Measurements from ENCODE around the gene VOPP1. TPM values are rescaled to one million over a fixed set of nuclear protein-coding genes. Genes with fewer than 3 reads are reported as not detected.

The VOPP1 gene
- total and polyA plus RNA-seq, 9 of the 15 experiments (the other 6 are each of a cell fraction or from before 2014, with no cell fraction given), result 8.2 to 45.8 (median 31.2) TPM

- no peak for TF ChIP-seq SREBF2 (CRISPR knock-in tag; IDR thresholded peaks at IDR 0.05)
- TF ChIP-seq SMARCE1 (IDR thresholded peaks at IDR 0.05), result no peak
- no peak for TF ChIP-seq ZNF217 (CRISPR knock-in tag; IDR thresholded peaks at IDR 0.05)
- no peak for TF ChIP-seq ZKSCAN3 (CRISPR knock-in tag; IDR thresholded peaks at IDR 0.05)
- TF ChIP-seq MLX (CRISPR knock-in tag; conservative IDR thresholded peaks at IDR 0.05), result no peak
- no peak for TF ChIP-seq RAD51 (IDR thresholded peaks at IDR 0.05; ENCODE audit: borderline replicate concordance, low read depth)
- TF ChIP-seq SP2 (IDR thresholded peaks at IDR 0.05; ENCODE audit: extremely low read depth, low read depth, low read length, poor library complexity, severe bottlenecking), result no peak
These were observed 74.2 kb downstream of the VOPP1 start (continued) for GRCh38 chr7:55498142-55498541.

- no peak overlapping the region for H3K27ac ChIP-seq (ENCODE audit: extremely low read depth, low read depth, low read length)
- no peak overlapping the region for H3K4me2 ChIP-seq (ENCODE audit: insufficient read depth, low read length)
- 100% methylated on average over 5 of the region's 7 CpGs for WGBS (ENCODE audit: insufficient coverage, low coverage, missing lambda C conversion rate)
- no peak overlapping the region for H2AFZ ChIP-seq (ENCODE audit: low read depth, low read length)
- H3K4me3 ChIP-seq, result no peak overlapping the region
- ChIA-PET POLR2A (no interaction called here), CTCF (ENCODE audit: low intra/inter-chr PET ratio) (no interaction called here)
- no peaks in the 10 kb centered on the region for H3K27me3 ChIP-seq (ENCODE audit: control insufficient read depth in 2 of 2, insufficient read depth in 2 of 2, low read length in 2 of 2)
- BruUV-seq (replicated peaks), result no TSS peak
- ATAC-seq (no peak), FAIRE-seq (no peak), DNase-seq (ENCODE audit: extremely low read depth in 1 of 4, low spot score in 3 of 4) (no peak)
- no peak overlapping the region for H3K9ac ChIP-seq (ENCODE audit: insufficient read depth in 1 of 2, low read depth in 2 of 2, low read length in 2 of 2)
- no peaks in the 10 kb centered on the region for H3K79me2 ChIP-seq (ENCODE audit: control insufficient read depth, insufficient read depth, low read length)
- no peaks in the 10 kb centered on the region for H3K9me3 ChIP-seq (replicated peaks; ENCODE audit: control insufficient read depth, insufficient read depth, low read depth, low read length)
- intact Hi-C loops (cut with micrococcal nuclease), result no loop called here
- in situ Hi-C loops (cut with MboI), result no loop called here
- H3K36me3 ChIP-seq (ENCODE audit: control insufficient read depth, insufficient read depth, low read length), result 0 out of 3 replicates have a peak, but pooled peaks cover 3% of the 10 kb centered on the region
- H3K4me1 ChIP-seq (replicated peaks in 1 of 2; ENCODE audit: control insufficient read depth in 2 of 2, insufficient read depth in 2 of 2, low read length in 2 of 2), result no peaks in the 10 kb centered on the region
- H3K9me1 ChIP-seq (ENCODE audit: control insufficient read depth, insufficient read depth, low read length), result no peaks in the 10 kb centered on the region
- peaks cover 4% of the 10 kb centered on the region for H4K20me1 ChIP-seq (replicated peaks; ENCODE audit: control insufficient read depth, insufficient read depth, low read length)
- TF ChIP-seq RBM15 (IDR thresholded peaks at IDR 0.05; ENCODE audit: insufficient read depth, low read length) (no peak), PTRF (tag; IDR thresholded peaks at IDR 0.05) (no peak), TCF7 (IDR thresholded peaks at IDR 0.05; ENCODE audit: borderline replicate concordance) (no peak), SFPQ (IDR thresholded peaks at IDR 0.05; ENCODE audit: low read depth, low read length) (no peak), KDM1A (IDR thresholded peaks at IDR 0.05) (no peak), ZFP91 (CRISPR knock-in tag; IDR thresholded peaks at IDR 0.05) (no peak), ZMIZ1 (IDR thresholded peaks at IDR 0.05; ENCODE audit: low read depth in 2 of 2, low read length in 2 of 2) (no peak)
These were observed 74.8 kb downstream of the VOPP1 start for GRCh38 chr7:55497521-55497920.
